AML-193 (cell line): ENCODE results near the gene CLMP.

ENCODE experiments used
- DNase-seq, 2 experiments: peaks; one replicate each; lab custom pipeline; 2025; lab: John Stamatoyannopoulos, UW

CLMP gene

DNA sequence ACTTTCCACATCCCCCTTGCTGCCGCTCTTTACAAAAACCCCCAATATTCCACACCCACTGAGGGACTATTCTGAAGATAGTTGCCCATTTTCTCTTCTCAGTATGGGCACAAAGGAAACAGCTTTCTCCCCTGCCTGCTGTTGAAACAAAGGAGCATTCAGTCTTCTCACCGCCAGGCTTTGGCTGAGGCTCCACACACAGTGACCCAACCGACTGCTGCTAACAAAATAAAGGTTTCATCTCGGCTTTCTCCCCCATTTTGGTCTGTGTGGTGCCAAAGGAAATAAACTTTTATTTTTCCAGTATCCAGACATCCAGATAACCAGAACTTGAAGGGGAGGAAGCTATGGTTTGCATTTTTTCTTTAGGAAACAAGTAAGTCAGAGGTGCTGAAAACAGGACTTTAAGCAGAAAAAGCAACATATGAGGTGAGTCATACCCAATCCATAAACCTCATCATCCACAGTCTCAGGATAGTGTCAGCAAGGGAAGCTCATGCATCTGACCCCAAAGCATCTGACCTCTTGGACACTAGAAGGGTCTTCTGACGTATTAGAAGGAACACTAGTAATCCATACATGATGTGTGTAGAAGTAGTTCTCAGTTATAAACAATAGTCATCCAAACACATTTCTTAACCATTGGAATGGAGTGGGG lies 6.4 kb downstream of the CLMP start:
- DNase-seq, result no peak

GRCh38 chr11:123187665-123188507 lies 7.2 kb downstream of the CLMP start:
- no peak for DNase-seq

GRCh38 chr11:123187248-123187647 lies 7.8 kb downstream of the CLMP start:
- no peak for DNase-seq

GRCh38 chr11:123186286-123186685 lies 8.8 kb downstream of the CLMP start:
- no peak for DNase-seq

DNA sequence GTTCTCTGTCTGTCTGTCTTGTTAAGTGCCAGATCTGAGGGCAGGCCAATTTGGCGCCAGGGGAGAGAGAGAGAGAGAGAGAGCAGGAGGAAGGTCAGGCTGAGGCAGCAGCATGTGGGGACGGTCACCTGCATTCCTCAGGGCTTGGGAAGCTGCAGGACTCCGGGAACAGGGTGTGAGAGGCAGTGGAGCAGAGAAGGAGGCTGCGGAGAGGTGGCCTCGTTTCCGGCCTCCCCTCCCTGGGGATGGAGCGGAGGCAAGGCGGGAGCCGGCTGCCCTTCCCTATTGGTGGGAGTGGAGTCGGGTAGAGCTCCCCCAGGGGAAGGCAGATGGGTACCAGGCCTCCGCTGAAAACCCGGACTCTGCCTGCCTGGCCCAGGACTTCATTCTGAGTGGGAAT lies 9.7 kb downstream of the CLMP start:
- DNase-seq, result no peak

- DNase-seq, result no peak
Measured at GRCh38 chr11:123184531-123184930, 10.5 kb downstream of the CLMP start.

GRCh38 chr11:123183391-123184099 lies 11.5 kb downstream of the CLMP start:
- DNase-seq, result no peak

DNA sequence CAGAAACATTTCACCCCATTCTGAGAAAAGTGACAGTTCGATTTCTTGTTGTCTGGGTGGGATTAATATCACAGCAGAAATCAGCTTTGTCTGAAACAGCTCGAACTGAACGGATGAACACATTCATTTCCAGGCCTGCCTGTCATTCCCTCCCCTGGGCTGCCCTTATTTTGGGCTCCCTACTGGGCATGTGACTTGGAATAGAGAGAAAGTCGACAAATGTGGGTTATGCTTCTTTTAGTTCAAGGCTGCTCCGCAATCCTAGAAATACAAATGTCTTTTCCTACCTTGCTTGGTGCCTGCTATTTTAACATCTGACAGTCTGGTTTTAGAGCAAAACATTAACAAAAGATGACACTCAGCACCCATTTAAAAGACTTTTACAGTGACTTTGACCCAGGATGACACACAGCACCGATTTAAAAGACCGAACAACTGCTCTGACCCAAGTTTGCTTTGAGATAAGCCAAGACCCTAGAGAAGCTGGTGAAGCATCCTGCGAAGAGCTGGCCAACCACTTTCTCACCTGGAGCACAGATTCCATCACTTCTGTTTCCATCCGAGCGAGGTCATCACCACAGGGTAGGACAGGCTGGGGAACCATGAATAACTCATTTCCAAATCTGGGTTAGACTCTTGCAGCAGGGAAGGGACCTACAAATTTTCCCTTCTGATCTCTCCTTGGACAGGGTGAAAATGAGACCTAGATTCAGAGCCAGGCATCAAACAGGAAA lies 13.1 kb downstream of the CLMP start:
- no peak for DNase-seq

GRCh38 chr11:123181075-123181474 lies 14.0 kb downstream of the CLMP start:
- no peak for DNase-seq

- DNase-seq, result no peak
Measured at GRCh38 chr11:123180574-123180973, 14.5 kb downstream of the CLMP start.

DNA sequence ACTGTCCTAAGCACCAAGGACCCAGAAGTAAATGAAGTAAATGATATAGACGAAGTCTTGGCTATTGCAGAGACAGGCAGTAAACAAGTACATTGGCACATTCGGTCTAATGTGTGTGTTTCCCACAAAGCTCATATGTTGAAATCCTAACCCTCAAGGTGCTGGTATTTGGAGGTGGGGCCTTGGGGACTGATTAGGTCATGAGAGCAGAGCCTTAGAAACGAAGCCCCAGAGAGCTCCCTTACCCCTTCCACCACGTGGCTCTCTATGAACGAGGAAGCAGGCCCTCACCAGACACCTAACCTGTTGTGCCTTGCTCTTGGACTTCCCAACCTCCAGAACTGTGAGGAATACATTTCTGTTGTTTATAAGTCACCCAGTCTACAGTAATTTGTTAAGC lies 14.9 kb downstream of the CLMP start:
- DNase-seq, result no peak

DNA sequence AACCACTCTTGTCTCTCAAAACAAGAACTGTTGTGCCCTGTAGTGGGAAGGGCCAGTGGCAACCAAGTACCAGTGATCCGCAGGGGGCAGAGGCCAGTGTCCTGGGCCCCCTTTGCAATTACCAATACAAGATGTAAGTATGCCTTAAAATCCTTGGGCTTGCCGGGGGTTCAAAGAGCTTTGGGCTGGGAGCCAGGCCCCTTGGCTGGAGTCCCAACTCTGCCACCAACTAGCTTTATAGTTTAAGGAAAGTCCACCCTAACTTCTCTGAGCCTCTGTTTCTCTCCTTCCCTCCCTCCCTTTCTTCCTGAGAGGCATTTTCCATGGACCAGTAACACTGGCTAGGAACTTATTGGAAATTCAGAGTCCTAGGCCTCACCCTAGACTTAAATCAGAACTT lies 15.5 kb downstream of the CLMP start:
- no peak for DNase-seq

DNA sequence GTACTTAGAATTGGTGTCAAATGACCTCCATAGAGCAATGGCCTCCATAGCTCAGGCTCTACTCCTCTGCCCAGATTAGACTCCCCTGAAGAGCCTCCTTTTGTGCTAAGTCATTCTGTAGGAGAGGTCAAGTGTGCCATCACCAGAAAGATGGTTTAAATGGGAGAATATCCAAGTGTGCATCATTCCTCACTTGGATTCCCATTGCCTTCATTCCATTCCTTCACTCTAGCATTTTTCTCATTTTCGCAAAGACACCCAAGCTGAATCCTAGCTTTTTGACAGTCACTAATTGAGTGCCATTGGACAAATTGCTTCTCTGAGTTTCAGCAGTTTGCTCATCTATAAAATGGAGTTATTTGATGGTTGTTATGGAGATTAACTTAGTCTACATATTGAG lies 16.9 kb downstream of the CLMP start:
- DNase-seq, result no peak

DNA sequence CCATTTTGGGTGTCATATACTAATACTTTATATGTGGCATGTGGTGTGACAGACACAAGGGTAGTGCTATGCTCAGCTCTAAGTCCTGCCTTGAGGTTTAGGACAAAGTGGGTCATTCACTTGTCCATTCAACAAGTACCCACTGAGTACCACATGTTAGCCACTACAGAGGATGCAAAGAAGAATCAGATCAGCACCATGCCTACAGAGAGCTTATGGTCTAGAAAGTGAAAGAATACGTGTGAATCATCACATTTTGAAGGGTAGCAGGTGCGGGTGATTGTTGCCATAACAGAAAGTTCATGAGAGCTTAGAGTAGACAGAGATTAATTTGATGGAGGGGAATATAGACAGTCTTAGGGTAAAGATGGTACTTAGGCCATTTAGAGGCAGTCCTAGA lies 18.3 kb downstream of the CLMP start:
- no peak for DNase-seq

GRCh38 chr11:123174196-123175183 lies 20.6 kb downstream of the CLMP start:
- DNase-seq, result no peak

GRCh38 chr11:123173856-123174186 lies 21.2 kb downstream of the CLMP start:
- no peak for DNase-seq

DNA sequence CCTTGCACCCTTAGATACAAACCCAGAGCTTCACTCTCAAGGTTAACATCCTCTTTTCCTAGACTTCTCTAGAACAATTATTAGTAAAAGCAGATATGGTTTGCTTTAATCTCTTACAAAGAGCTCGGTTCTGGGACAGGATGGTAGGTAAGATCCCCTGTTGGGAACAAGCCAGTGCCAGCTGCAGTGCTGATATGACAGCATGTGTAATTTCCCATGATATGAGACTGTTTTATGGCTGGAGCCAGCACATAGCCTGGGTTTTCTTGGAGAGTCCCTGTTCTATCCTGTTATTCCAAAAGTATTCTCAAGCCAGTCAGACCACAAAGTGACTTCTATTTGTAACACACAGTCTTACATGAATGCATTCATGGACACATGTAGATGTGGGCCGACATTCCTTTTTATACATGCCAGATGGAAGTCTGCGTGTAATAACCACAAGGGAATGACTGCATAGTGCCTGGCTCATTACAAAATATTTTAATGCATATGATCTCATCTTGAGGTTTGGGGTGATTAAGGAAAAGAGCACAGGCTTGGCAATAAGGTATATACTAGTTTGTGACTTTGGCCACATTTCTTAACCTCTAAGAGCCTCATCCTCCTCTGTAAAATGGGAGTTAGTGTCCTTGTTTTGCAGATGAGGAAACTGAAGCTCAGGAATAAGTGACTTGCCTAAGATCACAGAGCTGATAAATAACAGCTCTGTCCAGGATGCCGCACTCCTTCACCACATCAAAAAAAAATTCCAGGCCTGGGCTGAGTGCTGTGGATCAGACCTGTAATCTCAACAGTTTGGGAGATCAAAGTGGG lies 21.8 kb downstream of the CLMP start:
- no peak for DNase-seq

- DNase-seq, result no peak
Measured at GRCh38 chr11:123170929-123171328, 24.1 kb downstream of the CLMP start.

GRCh38 chr11:123169821-123170220 lies 25.2 kb downstream of the CLMP start:
- DNase-seq, result no peak

DNA sequence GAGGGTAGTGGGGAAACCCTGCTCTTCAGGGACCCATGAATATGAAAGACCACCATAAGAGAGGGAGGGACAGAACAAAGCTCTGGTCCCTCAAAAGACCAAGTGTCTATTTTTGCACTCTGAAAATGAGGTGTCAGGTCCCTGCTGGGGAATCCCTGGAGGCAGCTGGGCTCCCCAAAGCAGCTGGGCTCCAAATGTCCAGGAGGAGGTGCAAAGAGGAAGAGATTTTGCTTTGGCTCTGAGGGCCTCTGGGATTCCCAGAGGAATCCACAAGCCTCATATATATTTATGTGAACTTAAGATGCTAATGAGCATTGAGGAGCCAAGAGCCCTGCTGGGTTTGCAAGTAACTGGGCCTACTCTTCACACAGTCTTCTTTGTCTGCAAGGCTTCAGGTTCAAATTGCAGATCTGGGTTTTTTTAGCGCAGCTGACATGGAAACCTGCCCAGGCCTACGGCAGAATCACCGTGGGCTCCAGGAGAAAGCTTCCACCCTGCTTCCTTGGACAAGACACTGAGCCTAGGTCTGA lies 26.0 kb downstream of the CLMP start:
- no peak for DNase-seq
